BE2C (cell line): Measurements from ENCODE around the gene PKHD1.

Source experiments
- DNase-seq: peaks from one replicate; pipeline ENCODE4 v3.0.0-alpha.2; 2020
- H3K27me3 ChIP-seq: fragments of 250-450 bp; sonication (Bioruptor Pico); 2 replicates; pipeline ENCODE4 v1.5.1; 2020; ENCODE audit warnings: mild to moderate bottlenecking
- H3K36me3 ChIP-seq: fragments of 250-450 bp; sonication (Bioruptor Pico); 2 replicates; pipeline ENCODE4 v1.5.1; 2020; ENCODE audit warnings: mild to moderate bottlenecking
- H3K4me1 ChIP-seq: fragments of 250-450 bp; sonication (Bioruptor Pico); 2 replicates; pipeline ENCODE4 v1.5.1; 2020
- H3K4me3 ChIP-seq: 2 replicates; pipeline ENCODE4 v1.5.1; 2011; ENCODE audit warnings: low read depth, low read length
- H3K9me3 ChIP-seq: fragments of 250-450 bp; sonication (Bioruptor Pico); 2 replicates; pipeline ENCODE4 v1.5.1; 2020
- CTCF ChIP-seq: IDR thresholded peaks from 2 replicates; pipeline ENCODE4 v1.5.1; 2012; ENCODE audit warnings: mild to moderate bottlenecking, low read depth, low read length

PKHD1 gene

GRCh38 chr6:51892750-51893149 lies 194.7 kb downstream of the PKHD1 start:
- Histone ChIP-seq H3K9me3 (no peaks in the 10 kb centered on the region), H3K36me3 (no peaks in the 10 kb centered on the region), H3K4me1 (no peaks in the 10 kb centered on the region), H3K27me3 (no peaks in the 10 kb centered on the region), H3K4me3 (no peak overlapping the region)
- no peak for DNase-seq
- TF ChIP-seq CTCF: no peak

DNA sequence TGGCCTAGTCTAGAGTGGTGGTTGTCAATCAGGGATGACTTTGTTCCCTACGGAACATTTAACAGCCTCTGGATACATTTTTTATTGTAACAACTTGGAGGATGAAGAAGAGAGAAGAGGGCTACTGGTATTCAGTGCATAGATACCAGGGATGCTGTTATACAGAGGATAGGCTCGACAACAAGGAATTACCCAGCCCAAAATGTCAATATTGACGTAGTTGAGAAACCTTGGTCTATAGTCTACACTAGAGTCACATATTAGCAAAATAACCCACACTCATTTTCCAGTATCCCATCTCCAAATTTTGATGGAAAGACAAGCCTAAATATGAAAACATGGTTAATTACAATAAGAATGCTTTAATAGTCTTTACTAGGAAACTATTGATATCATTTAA lies 195.1 kb downstream of the PKHD1 start:
- no peak for DNase-seq
- H3K36me3 ChIP-seq: no peaks in the 10 kb centered on the region
- H3K4me1 ChIP-seq: no peaks in the 10 kb centered on the region
- TF ChIP-seq CTCF: no peak
- H3K4me3 ChIP-seq: no peak overlapping the region
- H3K27me3 ChIP-seq: no peaks in the 10 kb centered on the region
- H3K9me3 ChIP-seq: no peaks in the 10 kb centered on the region

DNA sequence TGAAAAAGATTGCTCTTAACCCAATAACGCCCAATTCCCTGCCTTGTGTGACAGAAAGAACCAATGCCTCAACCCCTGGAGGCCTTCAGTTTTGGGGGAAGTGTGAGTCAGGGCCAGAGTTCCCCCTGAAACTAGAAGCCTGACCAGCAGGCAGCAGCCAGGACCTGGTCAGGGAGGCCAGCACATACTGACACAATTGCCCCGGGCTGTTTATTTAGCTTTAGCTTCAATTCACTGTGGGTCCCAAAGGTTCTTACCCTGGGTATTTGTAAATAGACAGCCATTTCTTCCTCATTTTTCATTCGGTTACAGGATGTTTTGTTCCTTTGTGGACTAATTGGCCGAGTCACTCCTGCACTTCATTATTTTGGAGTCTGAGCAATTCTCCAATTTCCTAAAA lies 195.6 kb downstream of the PKHD1 start:
- Histone ChIP-seq H3K4me3 (no peak overlapping the region), H3K4me1 (no peaks in the 10 kb centered on the region), H3K9me3 (no peaks in the 10 kb centered on the region), H3K36me3 (no peaks in the 10 kb centered on the region), H3K27me3 (no peaks in the 10 kb centered on the region)
- TF ChIP-seq CTCF: no peak
- no peak for DNase-seq

DNA sequence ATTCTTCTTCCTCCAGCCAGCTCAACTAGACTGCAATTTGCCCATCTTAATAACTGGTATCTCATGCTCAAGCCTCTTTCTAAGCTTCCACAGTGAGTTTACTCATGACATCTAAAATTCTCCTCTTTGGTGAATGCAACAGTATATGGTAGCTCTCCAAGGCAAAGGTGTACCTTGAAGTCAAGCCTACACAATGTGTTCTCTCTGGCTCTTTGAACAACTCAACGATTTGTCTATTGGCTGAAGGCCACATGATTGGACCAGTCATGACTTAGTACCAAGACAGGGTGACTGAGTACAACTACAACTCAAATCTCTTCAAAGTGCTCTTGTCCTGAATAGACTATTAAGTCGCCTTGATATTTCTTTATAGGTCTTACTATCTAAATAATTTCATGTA lies 199.6 kb downstream of the PKHD1 start:
- Histone ChIP-seq H3K27me3 (no peaks in the 10 kb centered on the region), H3K9me3 (no peaks in the 10 kb centered on the region), H3K4me3 (no peak overlapping the region), H3K4me1 (no peaks in the 10 kb centered on the region), H3K36me3 (no peaks in the 10 kb centered on the region)
- no peak for TF ChIP-seq CTCF
- no peak for DNase-seq

DNA sequence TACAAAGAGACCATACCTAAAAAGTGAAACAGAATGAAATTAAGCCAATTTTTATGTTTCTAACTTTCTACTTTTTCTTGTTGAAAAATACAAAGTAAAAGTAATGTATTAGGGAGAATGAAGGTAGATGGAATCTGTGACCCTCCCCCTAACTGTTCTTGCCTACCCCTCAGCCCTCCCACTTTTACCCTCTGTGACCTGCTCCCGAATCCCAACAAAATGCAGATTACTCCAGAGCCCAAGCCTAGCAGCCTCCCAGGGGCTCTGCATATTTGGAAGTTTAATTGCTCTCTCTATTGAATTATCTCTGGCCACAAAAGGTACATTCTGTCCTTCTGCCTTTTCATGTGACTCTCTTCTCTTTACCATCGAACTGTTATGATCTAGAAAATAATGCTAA lies 201.5 kb downstream of the PKHD1 start:
- Histone ChIP-seq H3K9me3 (no peaks in the 10 kb centered on the region), H3K4me1 (no peaks in the 10 kb centered on the region), H3K27me3 (no peaks in the 10 kb centered on the region), H3K36me3 (no peaks in the 10 kb centered on the region), H3K4me3 (no peak overlapping the region)
- TF ChIP-seq CTCF: no peak
- no peak for DNase-seq

- no peaks in the 10 kb centered on the region for H3K9me3 ChIP-seq
These were observed 218.6 kb downstream of the PKHD1 start for GRCh38 chr6:51868591-51869355.

More at GRCh38 chr6:51868591-51869355, 218.6 kb downstream of the PKHD1 start:
- no peaks in the 10 kb centered on the region for H3K4me1 ChIP-seq
- H3K36me3 ChIP-seq: no peaks in the 10 kb centered on the region
- H3K4me3 ChIP-seq: no peak overlapping the region
- no peak for DNase-seq
- H3K27me3 ChIP-seq: no peaks in the 10 kb centered on the region
- TF ChIP-seq CTCF: no peak
